SHP77 treated with DMSO at 0.1 percent for 48 hours (cell line): ENCODE measurements around the gene UNK.
"Not testable (repeated sequence)": the region's sequence is repeated elsewhere in the genome, so short reads cannot be mapped to it uniquely, and the experiment has no call there.

ENCODE experiments used
- DNase-seq: peaks from one replicate; lab custom pipeline; 2025; lab: John Stamatoyannopoulos, UW

UNK gene

DNA sequence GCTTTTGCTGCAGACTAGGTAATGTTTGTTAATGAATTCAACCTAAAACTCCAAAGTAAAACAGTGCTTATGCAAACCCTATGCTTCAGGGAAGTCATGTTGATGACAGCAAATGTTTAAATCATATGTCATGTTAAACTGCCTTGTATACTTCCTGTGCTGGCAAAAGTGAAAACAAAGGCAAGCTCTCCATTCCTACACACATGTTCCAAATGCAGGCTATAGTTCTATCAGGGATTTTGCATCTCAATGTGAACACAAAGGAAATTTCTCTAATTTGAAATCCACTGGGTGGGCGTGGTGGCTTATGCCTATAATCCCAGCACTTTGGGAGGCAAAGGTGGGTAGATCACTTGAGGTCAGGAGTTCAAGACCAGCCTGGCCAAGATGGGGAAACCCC, 19.3 kb downstream of the UNK start:
- DNase-seq = no peak

DNA sequence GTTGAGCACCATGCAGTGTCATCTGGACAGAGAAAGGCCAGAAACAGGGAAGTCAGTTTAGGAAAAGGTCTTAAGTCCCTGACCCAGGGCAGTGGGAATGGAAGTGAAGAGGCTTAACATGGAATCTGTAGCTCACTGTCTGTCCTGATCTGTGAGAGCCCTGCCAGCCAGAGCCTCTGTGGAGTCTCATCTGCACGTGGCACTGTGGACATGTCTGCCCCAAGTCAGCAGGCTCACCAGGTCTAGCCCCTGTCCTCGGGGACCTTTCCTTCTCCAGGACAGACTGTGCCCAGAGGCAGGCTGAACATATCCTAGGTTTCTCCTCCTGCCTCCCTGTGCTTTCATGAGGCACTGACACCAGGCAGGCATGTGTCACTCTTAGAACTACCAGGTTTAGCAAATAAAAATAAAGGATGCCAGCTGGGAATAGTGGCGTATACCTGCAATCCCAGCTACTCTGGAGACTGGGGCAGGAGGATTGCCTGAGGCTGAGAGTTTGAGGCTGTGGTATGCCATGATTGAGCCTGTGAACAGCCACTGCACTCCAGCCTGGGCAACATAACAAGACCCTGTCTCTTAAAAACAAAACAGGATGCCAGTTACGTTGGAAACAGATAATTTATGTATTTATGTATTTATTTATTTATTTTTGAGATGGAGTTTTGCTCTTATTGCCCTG, 22.4 kb downstream of the UNK start:
- no peak for DNase-seq

DNA sequence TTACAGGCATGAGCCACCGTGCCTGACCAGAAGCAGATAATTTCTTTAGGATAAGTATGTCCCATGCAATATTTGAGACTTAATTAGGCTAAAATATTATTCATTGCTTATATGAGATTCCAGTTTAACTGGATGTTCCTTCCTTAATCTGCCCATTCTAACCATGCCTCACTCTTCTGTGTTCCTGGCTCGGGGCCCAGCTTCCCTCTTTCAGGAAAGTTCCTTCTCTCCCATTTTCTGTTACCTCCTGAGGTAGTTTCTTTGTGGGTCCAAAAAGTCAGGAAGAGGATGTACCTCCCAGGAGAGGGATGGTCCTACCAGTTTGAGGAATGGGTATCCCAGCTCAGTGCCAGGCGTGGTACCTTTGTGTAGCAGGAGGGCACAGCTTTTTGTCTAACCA, 23.3 kb downstream of the UNK start:
- no peak for DNase-seq

DNA sequence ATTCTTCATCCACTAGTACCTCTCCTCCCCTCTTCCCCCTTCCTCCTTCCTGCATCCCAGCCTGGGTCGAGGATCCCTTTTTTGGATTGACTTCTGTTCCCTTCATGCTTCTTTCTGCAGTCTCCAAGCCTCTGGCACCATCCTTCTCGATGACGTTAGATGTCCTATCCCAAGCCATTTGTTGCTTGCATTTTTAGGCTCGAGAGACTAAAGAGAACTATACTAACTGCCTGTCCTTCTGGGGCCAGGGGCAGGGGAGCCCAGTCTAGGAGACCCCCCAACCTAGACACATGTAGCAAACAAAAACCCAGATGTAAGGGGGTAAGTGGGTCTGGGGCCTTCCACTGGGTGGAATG, 23.9 kb downstream of the UNK start:
- DNase-seq = no peak

DNA sequence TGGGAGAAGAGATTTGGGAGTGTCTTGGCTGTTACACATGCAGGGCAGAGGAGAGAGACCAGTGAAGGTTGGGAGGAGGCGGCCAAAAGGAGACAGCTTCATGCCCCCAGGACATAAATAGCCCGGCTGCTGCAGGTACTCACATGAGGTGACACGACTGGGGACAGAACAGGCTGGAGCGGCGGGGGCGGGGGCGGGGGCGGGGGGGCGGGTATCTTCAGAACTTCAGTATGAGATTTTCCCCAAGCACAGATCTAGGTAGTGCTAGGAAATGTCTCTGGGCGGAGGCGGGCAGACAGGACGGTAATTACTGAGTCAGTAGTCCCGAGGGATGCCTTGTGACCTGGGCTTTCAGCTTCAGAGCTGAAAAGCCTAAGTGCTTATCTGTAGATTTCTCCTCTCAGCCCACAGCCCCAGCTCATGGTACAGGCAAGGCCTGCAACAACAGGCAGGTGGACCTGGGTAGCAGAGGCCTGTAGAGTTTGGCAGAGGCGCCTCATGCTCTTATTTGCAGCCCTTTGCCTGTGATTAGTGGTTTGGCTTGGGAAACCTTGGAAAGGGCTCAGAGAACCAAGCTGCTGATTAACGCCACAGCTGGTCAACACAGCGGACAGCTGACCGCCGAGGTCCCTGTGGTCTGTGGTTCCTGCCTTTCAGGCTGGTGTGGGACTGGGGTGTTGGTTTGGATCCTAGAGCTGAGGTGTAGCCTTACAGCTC, 24.5 kb downstream of the UNK start:
- DNase-seq = no peak

DNA sequence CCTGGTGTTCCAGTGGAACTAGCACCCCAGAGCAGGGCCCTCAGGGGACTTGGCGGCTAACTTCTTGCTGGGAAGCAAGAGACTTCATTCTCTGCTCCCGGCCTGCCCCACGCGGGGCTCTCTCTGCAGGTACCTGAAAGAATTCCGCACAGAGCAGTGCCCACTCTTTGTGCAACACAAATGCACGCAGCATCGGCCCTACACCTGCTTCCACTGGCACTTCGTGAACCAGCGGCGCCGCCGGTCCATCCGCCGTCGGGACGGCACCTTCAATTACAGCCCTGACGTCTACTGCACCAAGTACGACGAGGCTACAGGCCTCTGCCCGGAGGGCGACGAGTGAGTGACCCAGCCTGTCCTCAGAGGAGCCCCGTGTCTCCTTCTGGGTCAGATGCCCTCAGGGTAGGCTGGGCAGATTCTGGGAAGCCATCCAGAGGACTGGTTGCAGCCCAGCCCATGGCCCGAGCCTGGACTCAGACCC, 25.1 kb downstream of the UNK start:
- no peak for DNase-seq

DNA sequence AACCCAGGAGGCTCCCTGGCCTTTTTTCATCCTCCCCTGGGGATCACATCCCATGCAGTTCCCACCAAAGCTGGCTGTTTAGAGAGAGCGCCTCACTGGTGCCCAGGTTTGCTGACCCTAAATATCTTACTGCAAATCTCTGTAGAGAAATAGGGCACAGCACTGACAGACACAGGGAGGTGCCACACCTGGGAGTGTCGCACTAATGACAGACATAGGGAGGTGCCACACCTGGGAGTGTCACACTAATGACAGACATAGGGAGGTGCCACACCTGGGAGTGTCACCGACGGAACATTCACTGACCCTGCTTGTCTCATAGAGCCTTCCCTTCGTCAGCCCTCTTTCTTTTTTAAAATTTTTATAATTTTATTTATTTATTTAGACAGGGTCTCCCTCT, 25.6 kb downstream of the UNK start:
- DNase-seq = no peak

DNA sequence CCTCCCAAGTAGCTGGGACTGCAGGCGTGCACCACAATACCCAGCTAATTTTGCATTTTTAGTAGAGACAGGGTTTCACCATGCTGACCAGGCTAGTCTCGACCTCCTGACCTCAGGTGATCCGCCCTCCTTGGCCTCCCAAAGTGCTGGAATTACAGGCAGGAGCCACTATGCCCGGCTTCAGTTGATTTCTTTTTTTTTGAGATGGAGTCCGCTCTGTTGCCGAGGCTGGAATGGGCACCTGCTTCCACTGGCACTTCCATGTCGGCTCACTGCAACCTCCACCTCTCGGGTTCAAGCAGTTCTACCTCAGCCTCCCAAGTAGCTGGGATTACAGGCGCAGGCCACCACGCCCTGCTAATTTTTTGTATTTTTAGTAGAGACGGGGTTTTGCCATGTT, 26.1 kb downstream of the UNK start:
- not testable (repeated sequence) for DNase-seq

DNA sequence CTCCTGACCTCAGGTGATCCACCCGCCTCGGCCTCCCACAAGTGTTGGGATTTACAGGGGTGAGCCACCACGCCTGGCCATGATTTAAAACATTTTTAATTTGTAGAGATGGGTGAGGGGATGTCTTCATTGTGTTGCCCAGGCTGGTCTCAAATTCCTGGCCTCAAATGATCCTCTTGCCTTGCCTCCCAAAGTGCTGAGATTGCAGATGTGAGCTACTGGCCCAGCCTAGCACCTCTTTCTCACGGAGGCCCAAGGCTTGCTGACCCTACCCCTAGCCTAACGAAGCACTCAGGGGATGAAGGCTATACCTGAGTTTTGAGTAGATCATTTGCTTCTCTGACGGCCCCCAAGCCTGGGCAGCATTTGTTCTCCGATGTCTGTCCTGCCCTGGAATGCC, 26.6 kb downstream of the UNK start:
- no peak for DNase-seq

DNA sequence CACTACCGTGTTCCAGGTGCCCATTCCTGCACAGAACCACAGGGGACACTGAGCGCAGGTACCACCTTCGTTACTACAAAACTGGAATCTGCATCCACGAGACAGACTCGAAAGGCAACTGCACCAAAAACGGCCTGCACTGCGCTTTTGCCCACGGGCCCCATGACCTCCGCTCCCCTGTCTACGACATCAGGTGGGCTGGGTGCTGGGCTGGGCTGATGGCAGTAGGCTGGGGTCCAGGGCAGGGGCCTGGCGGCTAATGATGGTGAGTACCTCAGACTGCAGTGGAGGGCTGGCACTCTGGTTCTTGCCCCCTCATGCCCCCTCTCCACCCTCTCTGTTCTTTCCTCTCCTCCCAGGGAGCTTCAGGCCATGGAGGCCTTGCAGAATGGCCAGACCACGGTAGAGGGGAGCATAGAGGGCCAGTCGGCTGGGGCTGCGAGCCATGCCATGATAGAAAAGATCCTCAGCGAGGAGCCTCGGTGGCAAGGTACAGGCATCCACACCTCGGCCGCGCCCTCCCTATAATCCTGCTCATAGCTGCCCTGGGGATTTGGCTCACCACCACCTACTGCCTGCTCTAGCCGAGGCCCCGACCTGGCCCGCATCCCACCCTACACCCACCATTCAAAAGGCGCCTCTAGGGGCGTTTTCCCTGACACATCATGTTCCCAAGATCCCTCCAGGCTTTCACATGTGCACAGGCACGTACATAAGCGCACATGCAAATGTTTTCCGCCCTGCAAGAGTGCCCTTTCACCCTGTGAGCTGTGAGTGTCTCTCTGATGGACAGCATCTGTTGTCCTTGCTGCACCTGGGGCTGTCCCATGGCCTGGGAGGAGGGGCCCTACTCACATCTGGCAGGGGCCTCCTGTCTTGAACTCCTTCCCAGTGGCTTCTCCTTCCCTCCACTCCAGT, 27.7 kb downstream of the UNK start:
- DNase-seq = no peak

DNA sequence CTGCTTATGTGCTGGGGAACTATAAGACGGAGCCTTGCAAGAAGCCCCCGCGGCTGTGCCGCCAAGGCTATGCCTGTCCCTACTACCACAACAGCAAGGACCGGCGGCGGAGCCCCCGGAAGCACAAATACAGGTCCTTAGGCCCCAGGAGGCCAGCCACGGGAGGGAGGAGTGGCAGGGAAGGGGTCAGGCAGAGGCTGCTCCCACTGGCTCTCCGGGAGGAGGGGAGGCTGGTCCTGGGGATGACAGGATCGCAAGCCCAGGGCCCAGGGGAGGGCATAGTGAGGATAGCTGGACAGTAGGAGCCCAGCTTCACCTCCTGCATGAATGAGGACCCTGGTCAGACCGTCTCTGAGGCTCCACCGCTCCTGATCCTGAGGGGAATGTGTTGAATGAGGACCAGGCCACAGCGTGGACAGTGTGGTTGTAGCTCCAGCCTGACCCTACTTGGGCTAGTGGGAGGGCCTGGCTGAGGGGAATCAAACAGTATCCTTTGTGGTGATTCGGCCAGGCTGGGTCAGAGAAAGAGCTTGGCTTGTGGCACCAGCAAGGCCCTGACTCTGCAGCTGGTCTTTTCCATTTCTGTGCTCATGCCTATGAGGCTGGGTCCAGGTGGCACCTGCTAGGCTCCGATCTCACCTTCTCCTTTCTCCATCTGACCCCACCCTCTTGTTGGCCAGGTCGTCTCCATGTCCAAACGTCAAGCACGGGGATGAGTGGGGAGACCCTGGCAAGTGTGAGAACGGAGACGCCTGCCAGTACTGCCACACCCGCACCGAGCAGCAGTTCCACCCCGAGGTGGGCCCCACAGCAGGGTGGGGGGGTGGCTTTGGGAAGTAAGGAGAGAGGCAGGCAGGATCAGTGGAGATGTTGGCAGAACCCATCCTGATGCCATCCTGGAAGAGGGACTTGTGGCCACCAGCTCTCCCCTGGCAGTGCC, 28.7 kb downstream of the UNK start:
- DNase-seq = no peak

DNA sequence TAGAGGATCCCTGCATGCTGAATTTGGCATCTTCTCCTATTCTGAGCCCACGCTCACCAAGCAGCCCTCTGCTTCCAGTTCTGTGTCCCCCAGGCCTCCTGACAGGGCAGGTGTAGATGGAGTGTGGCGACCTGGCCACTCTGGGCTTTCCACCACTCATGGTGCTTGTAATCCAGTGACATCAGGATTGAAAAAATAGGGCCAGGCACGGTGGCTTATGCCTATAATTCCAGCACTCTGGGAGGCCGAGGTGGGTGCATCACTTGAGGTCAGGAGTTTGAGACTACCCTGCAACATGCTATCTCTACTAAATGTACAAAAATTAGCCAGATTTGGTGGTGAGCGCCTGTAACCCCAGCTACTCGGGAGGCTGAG, 29.4 kb downstream of the UNK start:
- no peak for DNase-seq

DNA sequence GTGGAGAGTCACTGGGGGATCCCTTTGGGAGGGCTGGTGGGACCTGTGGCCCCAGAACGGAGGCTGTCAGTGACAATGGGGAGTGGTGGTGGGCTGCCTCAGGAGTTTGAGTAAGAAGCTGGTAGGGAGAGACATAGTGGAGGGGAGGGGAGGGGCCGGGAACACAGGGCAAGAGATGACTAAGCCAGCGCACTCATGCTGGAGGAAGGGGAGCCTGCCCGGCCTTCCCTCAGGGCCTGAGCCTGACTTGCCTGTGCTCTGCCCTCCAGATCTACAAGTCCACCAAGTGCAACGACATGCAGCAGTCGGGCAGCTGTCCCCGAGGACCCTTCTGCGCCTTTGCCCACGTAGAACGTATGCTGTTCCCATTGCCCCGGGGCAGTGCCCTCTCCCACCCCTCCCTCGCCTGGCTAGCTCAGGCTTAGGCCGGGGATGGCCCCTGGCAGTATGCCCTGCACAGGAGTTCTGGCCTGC, 30.3 kb downstream of the UNK start:
- DNase-seq = no peak

DNA sequence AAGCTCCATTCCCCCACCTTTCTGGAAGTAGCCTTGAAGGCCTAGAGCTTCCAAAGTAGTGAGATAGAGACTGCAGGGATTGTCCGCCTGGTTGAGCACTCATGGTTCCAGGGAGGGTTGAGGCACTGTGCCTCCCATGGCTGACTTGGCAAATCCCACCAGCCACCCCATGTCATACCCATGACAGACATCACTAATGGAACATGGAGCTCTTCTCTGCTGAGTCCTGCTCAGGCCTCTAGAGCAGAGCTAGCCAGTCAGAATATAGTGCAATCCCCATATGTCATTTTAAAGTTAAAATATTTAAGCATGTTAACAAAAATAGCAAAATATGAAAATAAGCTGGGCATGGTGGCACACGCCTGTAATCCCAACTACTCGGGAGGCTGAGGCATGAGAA, 30.8 kb downstream of the UNK start:
- DNase-seq = no peak

DNA sequence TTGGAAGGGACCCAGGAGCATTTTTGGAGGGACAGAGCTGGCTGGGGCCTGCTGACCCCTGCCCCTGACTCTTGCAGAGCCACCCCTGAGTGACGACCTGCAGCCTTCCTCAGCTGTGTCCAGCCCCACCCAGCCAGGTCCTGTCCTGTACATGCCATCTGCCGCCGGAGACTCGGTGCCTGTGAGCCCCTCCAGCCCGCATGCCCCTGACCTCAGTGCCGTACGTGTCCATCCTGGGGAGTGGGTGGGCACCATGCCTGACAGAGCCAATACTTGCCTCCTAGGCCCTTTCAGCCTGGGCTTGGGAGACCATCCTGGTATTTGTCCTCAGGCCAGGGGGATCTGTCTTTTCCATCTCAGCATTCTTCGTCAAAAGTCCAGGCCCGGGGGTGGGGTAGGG, 32.1 kb downstream of the UNK start:
- DNase-seq = no peak

DNA sequence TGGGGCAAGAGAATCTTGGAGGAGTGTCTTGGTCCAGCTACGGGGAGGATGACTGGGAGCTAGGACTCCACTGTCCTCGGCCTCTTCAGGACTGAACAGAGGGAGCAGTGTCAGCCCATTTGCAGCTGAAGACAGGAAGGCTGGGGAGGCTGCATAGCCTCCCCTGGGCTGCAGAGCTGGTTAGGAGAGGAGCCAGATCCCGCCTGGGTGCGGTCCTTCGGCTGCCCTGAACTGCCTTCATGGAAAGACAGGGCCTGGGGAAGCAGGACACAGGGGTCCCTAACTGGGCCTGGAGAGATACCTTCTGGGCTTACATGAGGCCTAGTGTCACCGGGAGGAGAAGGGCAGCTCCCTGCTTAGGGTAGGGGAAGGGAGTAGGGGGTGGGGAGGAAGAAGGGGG, 33.0 kb downstream of the UNK start:
- no peak for DNase-seq

DNA sequence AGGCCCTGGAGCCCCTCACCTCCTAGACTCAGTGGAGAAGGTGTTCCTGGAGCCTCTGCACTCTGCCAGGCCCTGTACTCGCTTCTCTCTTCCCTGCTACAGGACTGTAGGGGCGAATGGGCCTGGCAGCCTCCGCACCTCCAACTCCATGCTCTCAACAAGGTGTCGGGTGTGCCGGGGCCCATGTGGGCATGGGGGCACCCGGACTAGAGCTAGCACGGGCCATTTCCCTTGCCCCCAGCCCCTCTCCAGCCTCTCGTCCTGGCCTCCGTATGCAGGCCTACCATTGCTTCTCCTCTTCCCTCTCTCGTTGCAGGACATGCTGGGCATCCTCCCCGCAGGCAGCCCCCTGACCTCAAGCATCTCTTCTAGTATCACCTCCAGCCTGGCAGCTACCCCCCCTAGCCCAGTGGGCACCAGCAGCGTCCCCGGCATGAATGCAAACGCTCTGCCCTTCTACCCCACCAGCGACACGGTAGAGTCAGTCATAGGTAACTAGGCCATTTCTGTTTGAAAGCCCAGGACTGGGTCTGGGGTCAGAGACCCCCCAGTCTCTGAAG, 33.8 kb downstream of the UNK start:
- DNase-seq = no peak

DNA sequence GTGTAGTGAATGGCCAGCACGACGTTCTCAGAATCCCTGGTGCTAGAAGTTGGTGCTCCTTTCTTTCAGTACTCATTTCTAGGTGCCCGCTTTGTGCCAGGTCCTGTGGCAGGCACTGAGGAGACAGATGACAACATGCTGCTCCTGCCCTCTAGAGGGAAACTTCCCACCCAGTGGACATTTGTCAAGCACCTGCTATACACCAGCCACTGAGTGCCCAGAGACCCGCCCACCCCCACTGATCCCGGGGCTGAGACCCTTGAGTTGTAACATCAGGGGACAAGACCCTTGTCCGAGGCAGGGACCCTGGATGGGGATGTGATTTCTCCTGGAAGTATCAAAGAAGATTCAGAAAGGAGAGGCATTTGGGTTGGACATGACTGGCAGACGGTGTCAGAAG, 34.5 kb downstream of the UNK start:
- no peak for DNase-seq

DNA sequence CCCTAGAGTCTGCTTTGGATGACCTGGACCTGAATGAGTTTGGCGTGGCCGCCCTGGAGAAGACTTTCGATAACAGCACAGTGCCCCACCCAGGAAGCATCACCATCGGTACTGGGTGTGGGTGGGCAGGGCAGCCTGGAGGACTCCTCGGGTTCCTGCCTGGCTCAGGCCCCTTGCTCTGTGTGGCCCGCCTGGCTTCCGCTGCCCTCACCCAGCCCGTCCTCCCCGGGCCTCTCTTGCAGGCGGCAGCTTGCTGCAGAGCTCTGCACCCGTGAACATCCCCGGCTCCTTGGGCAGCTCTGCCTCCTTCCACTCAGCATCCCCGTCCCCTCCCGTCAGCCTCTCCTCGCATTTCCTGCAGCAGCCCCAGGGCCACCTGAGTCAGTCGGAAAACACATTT, 35.1 kb downstream of the UNK start:
- no peak for DNase-seq

DNA sequence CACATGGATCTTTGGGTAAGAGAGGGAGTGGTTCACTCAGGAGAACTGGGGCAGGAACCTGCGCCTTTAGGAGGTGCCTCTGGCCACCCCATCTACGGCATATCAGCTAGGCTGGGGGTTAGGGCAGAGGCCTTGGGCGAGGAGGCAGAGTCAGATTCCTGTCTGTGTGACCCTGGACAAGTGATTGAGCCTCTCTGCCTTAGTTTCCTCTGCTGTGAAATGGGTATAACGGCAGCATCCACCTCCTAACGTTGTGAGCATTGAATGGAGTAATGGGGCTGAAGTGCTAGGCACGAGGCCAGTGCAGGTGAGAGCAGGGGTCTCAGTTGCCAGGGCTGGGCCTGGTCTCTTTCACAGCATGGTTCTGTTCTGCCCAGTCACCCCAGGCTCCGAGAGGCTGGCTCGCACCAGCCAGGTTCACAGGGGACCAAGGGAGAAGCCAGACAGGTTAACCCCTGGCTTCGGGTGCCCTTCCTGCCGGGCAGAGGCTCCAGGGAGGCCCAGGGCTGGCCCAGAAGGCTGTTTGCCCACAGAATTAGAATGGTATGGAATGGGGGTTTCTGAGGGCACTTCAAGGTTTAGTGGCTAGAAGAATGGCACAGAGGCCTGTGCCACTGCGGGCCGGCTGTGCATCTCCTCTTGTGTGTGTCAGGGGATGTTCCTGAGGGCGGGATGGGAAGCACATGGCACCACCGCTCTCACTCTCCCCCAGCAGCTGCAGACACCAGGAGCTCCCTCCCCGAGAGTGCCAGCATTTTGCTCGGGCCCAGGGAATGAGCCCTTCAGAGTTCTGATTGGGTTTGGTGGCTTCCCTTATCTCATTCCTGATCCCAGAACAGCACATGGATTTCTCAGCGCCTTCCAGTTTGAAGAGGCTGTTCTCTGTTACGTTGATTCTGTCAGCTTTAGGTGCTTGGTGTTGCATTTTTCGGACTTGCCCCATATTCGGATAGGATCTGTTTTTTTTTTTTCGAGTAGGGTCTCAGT, 35.8 kb downstream of the UNK start:
- no peak for DNase-seq
